ENCODE measurements around the gene UNC13D. TPM values are rescaled to one million over a fixed set of nuclear protein-coding genes. Genes with fewer than 3 reads are reported as not detected.

UNC13D gene
- total and polyA plus RNA-seq, 9 of the 15 experiments (the other 6 are each of a cell fraction or from before 2014, with no cell fraction given): 0.86 to 244 (median 69.2) TPM

- TF ChIP-seq RBFOX2 (IDR thresholded peaks at IDR 0.05; ENCODE audit: low read depth, low read length) (peak; percentile 99), TFAM (CRISPR knock-in tag; conservative IDR thresholded peaks at IDR 0.05) (no peak), HES1 (IDR thresholded peaks at IDR 0.05; ENCODE audit: low read depth) (no peak), TAF7 (tag; IDR thresholded peaks at IDR 0.05) (peak; percentile 60; the same call in 1 of the 2 replicates), ZNF24 (IDR thresholded peaks at IDR 0.05) (peak; percentile 98), ZNF184 (CRISPR knock-in tag; IDR thresholded peaks at IDR 0.05) (no peak), ZNF232 (CRISPR knock-in tag; IDR thresholded peaks at IDR 0.05) (no peak), PRDM10 (IDR thresholded peaks at IDR 0.05; ENCODE audit: partially characterized antibody) (peak; percentile 48), TBP (optimal IDR thresholded peaks at IDR 0.05; ENCODE audit: low read depth, low read length) (peak; percentile 84), C11orf30 (IDR thresholded peaks at IDR 0.05; ENCODE audit: low read depth) (peak; percentile 85), TAF9B (IDR thresholded peaks at IDR 0.05; ENCODE audit: partially characterized antibody) (peak; percentile 63), CAMTA2 (CRISPR knock-in tag; conservative IDR thresholded peaks at IDR 0.05) (no peak; the same call in 1 of the 2 replicates), ZBTB8A (IDR thresholded peaks at IDR 0.05; ENCODE audit: partially characterized antibody) (no peak), NONO (IDR thresholded peaks at IDR 0.05; ENCODE audit: low read depth in 2 of 2, low read length in 1 of 2) (0 out of 4 replicates have a peak, but pooled peaks of 1 of the 2 experiments have one; percentile 44), DPF2 (IDR thresholded peaks at IDR 0.05) (no peak), CC2D1A (IDR thresholded peaks at IDR 0.05) (0 out of 2 replicates have a peak, but pooled peaks have one; percentile 49), CBX5 (IDR thresholded peaks at IDR 0.05; ENCODE audit: borderline replicate concordance, low read depth) (no peak)
- TF ChIP-seq, protein P1, sequence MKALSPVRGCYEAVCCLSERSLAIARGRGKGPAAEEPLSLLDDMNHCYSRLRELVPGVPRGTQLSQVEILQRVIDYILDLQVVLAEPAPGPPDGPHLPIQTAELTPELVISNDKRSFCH (CRISPR knock-in tag; IDR thresholded peaks at IDR 0.05): no peak
- TF ChIP-seq, protein P1 (tag; IDR thresholded peaks at IDR 0.05): peak; percentile 43
- TF ChIP-seq, protein P2, sequence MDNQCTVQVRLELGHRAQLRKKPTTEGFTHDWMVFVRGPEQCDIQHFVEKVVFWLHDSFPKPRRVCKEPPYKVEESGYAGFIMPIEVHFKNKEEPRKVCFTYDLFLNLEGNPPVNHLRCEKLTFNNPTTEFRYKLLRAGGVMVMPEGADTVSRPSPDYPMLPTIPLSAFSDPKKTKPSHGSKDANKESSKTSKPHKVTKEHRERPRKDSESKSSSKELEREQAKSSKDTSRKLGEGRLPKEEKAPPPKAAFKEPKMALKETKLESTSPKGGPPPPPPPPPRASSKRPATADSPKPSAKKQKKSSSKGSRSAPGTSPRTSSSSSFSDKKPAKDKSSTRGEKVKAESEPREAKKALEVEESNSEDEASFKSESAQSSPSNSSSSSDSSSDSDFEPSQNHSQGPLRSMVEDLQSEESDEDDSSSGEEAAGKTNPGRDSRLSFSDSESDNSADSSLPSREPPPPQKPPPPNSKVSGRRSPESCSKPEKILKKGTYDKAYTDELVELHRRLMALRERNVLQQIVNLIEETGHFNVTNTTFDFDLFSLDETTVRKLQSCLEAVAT (IDR thresholded peaks at IDR 0.05): peak in 1 of 2 experiments; percentile 96; a peak in 2 of 4 replicates
Observed at GRCh38 chr17:75855310-75856061, 11.3 kb upstream of the UNC13D start, which contains the start of gene WBP2 (continued).
